Vagina (tissue), 2 donors: ENCODE results near the gene CACNA2D4. TPM values are rescaled to one million over a fixed set of nuclear protein-coding genes. Genes with fewer than 3 reads are reported as not detected.

ENCODE experiments used
- DNase-seq, 2 donors: peaks; one replicate each; pipeline ENCODE4 v3.0.0-alpha.2; 2017; ENCODE audit errors: extremely low spot score in 2 of 2
- H3K27ac ChIP-seq: fragments of 200-600 bp; sonication (generic); one replicate; pipeline ENCODE4 v1.5.1; 2019
- H3K27me3 ChIP-seq: fragments of 200-600 bp; sonication (generic); one replicate; pipeline ENCODE4 v1.5.1; 2019
- H3K36me3 ChIP-seq, 2 donors: fragments of 200-600 bp; sonication (generic); one replicate each; pipeline ENCODE4 v1.5.1; 2017 to 2019
- H3K4me1 ChIP-seq: fragments of 200-600 bp; sonication (generic); one replicate; pipeline ENCODE4 v1.5.1; 2019
- H3K4me3 ChIP-seq, 2 donors: fragments of 200-600 bp; sonication (generic); 1 replicate in 1 of 2; 2 replicates in 1 of 2; pipeline ENCODE4 v1.5.1; 2016 to 2019
- H3K9me3 ChIP-seq: fragments of 200-600 bp; sonication (generic); one replicate; pipeline ENCODE4 v1.5.1; 2019
- POLR2A ChIP-seq, 2 donors: fragments of 450-650 bp; IDR thresholded peaks; one replicate each; pipeline ENCODE4 v1.6.1; 2017; ENCODE audit warnings: antibody characterized with exemption in 2 of 2, mild to moderate bottlenecking in 2 of 2, moderate library complexity in 2 of 2
- POLR2AphosphoS5 ChIP-seq, 2 donors: sonication (generic); formaldehyde crosslinking; IDR thresholded peaks; one replicate each; pipeline ENCODE4 v1.9.0; 2017; ENCODE audit warnings: antibody characterized with exemption in 2 of 2, mild to moderate bottlenecking in 2 of 2, low read depth in 1 of 2; ENCODE audit not compliant: insufficient read depth in 1 of 2
- intact Hi-C: fragments of 100-400 bp; cut with DNase I; formaldehyde crosslinking; loops from one replicate; pipeline ENCODE4 v1.15.1; 2023
- total RNA-seq: library from RNA; depleted of rRNA; stranded (reverse); fragments of >200 nt; gene quantifications from one replicate; pipeline ENCODE4 v1.2.3, GENCODE V29; 2016
- TF ChIP-seq, protein P1 (sequence below), 3 experiments: fragments of 450-650 bp in 2 of 3; fragments of 200-600 bp in 1 of 3; sonication (generic) in 1 of 3; IDR thresholded peaks; one replicate each; pipeline ENCODE4 v1.5.1; 2017 to 2019; ENCODE audit warnings: antibody characterized with exemption in 3 of 3, mild to moderate bottlenecking in 2 of 3, moderate library complexity in 2 of 3

Gene CACNA2D4
- total RNA-seq, 1 donor from 2014 or later = 2.2 TPM

GRCh38 chr12:1914114-1914911 is 4.1 kb downstream of the CACNA2D4 start:
- Histone ChIP-seq H3K4me1 (no peaks in the 10 kb centered on the region), H3K36me3 (no peaks in the 10 kb centered on the region), H3K27ac (no peak overlapping the region), H3K4me3 (no peak overlapping the region), H3K27me3 (no peaks in the 10 kb centered on the region), H3K9me3 (no peaks in the 10 kb centered on the region)
- TF ChIP-seq POLR2AphosphoS5 (IDR thresholded peaks at IDR 0.05; ENCODE audit: insufficient read depth in 1 of 2, low read depth in 1 of 2) (no peak), POLR2A (IDR thresholded peaks at IDR 0.05) (no peak)
- TF ChIP-seq, protein P1, sequence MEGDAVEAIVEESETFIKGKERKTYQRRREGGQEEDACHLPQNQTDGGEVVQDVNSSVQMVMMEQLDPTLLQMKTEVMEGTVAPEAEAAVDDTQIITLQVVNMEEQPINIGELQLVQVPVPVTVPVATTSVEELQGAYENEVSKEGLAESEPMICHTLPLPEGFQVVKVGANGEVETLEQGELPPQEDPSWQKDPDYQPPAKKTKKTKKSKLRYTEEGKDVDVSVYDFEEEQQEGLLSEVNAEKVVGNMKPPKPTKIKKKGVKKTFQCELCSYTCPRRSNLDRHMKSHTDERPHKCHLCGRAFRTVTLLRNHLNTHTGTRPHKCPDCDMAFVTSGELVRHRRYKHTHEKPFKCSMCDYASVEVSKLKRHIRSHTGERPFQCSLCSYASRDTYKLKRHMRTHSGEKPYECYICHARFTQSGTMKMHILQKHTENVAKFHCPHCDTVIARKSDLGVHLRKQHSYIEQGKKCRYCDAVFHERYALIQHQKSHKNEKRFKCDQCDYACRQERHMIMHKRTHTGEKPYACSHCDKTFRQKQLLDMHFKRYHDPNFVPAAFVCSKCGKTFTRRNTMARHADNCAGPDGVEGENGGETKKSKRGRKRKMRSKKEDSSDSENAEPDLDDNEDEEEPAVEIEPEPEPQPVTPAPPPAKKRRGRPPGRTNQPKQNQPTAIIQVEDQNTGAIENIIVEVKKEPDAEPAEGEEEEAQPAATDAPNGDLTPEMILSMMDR (IDR thresholded peaks at IDR 0.05) = no peak
- DNase-seq = peak in 1 of 2 donors; percentile 74
- intact Hi-C loops = no loop called here

DNA sequence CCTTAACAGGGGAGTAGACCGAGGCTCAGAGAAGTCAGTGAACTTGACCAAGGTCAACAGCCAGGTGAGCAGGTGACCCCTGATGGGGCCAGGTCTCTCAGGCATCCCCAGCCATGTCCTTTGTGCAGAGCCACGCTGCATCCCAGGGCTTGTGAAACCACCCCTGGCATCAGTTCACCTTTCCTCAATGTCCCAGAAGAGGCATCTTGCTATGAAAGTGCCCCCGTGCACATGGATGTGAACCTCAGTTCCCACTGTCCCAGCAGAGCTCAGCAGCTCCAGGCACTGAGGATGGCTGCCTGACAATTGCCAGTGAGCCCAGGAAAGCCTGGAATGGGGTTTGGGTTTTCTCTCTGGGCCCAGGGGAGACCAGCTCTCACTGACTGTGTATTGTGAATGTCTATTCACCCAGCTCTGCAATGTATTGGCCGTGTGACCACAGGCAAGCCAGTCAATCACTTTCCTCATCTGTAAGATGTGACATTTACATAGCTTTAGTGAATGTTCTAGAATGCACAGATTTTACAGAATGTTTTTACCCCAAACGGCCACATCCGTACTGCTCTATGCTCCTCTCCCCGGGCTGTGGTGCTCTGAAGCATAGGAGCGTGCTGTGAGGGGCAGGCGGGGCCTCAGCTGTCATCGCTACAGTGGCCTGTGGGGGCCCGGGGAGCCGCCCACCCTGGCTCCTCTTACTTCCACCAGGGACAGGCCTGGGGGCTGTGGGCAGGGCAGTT is 4.9 kb downstream of the CACNA2D4 start:
- H3K27me3 ChIP-seq = no peaks in the 10 kb centered on the region
- H3K36me3 ChIP-seq = no peaks in the 10 kb centered on the region
- H3K4me1 ChIP-seq = no peaks in the 10 kb centered on the region
- no peak overlapping the region for H3K4me3 ChIP-seq
- no peaks in the 10 kb centered on the region for H3K9me3 ChIP-seq
- TF ChIP-seq POLR2A (IDR thresholded peaks at IDR 0.05) = no peak
- TF ChIP-seq, protein P1 (IDR thresholded peaks at IDR 0.05) = no peak
- no peak for TF ChIP-seq POLR2AphosphoS5 (IDR thresholded peaks at IDR 0.05; ENCODE audit: insufficient read depth in 1 of 2, low read depth in 1 of 2)
- H3K27ac ChIP-seq = no peak overlapping the region
- peak; percentile 70 to 74 for DNase-seq
- intact Hi-C loops = no loop called here

DNA sequence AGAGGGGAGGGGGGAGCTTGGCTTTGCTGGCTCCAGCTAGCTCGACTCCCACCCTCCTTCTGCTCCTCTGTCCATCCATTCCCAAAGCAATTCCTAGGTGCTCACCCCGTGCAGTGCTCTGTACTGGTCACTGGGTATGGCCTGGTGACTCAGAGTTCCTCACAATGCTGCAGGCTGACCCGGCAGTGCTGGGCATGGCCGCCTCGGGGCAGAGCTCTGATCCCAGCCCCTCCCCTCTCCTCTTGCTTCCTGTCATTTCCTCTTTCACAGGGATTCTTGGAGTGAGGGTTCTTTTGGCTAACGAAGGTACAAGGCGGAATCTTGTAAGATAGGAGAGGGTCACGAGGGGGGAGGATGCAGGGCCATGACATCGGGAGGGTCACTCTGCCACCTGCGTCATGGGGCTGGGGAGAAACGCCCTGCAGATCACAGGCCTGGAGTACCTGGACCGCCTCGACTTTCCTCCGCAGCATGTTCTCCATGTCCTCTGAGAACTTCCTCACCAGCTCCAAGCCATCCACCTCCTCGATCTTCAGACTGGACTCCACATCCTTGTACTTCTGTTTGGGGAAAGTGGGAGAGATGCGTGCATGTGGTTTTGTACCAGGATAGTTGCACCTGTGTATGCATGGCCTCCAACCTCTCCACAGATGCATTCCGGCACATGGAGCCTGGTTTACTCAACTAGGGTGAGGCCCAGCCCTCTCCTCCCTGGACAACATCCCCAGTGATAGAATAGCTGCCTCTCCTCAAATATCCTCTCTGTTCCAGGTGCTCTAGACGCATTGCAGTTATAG is 5.7 kb downstream of the CACNA2D4 start:
- intact Hi-C loops = no loop called here
- no peaks in the 10 kb centered on the region for H3K36me3 ChIP-seq
- H3K27me3 ChIP-seq = no peaks in the 10 kb centered on the region
- H3K9me3 ChIP-seq = no peaks in the 10 kb centered on the region
- no peak overlapping the region for H3K4me3 ChIP-seq
- no peaks in the 10 kb centered on the region for H3K4me1 ChIP-seq
- TF ChIP-seq POLR2AphosphoS5 (IDR thresholded peaks at IDR 0.05; ENCODE audit: insufficient read depth in 1 of 2, low read depth in 1 of 2) = no peak
- TF ChIP-seq POLR2A (IDR thresholded peaks at IDR 0.05) = no peak
- TF ChIP-seq, protein P1 (IDR thresholded peaks at IDR 0.05) = no peak
- no peak for DNase-seq
- H3K27ac ChIP-seq = no peak overlapping the region

DNA sequence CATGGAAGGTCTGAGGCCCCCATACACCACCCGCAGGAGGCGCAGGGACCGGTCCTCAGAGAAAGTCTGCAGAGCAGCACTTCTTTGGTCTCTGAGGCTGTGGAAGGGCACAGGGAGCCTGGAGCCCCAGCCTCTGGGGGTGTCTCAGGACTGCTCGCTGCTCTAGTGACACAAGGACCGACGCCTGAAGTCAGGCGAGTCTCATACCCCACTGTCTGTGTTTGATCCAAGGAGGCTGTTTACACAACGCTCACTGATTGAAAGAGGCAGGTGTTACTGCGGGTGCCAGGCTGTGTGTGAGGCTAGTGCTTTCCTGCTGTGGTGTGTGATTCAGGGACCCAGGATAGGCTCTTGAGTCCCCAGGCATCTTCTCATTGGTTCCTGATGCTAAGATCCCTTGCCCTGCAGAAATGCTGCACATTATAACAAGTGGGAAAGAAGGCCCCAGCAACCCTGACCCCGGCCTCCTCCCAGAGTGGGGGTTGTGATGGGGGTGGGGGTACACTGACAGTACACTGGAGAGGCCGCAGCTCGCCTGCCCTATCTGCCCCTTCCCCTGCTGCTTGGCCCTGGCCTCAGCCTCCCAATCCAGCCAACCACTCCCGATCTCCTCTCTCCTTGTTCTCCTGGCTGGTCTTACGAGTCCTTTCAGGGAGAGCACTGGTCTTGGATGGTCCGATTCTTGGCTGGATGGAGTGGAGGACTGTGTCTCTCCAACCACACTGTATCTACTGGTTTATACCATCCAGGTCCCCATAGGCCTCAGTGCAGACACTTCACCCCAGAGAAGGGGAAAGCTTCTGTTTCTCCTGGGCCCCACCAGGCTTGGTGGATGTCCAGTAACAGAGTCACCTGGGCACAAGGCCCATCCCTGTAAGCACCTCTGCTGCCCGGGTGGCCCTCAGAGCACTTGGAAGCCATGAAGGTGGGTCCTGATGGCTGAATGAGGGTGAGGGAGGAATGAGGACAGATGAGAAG is 6.6 kb downstream of the CACNA2D4 start:
- no peak overlapping the region for H3K4me3 ChIP-seq
- H3K4me1 ChIP-seq = no peaks in the 10 kb centered on the region
- no peak overlapping the region for H3K27ac ChIP-seq
- H3K27me3 ChIP-seq = no peaks in the 10 kb centered on the region
- H3K36me3 ChIP-seq = no peaks in the 10 kb centered on the region
- TF ChIP-seq, protein P1 (IDR thresholded peaks at IDR 0.05) = no peak
- TF ChIP-seq POLR2AphosphoS5 (IDR thresholded peaks at IDR 0.05; ENCODE audit: insufficient read depth in 1 of 2, low read depth in 1 of 2) = no peak
- no peak for TF ChIP-seq POLR2A (IDR thresholded peaks at IDR 0.05)
- no peak for DNase-seq
- intact Hi-C loops = no loop called here
- H3K9me3 ChIP-seq = no peaks in the 10 kb centered on the region
